ENCODE measurements around the gene NFE2L2.
"Not testable (repeated sequence)": the region's sequence is repeated elsewhere in the genome, so short reads cannot be mapped to it uniquely, and the experiment has no call there.

Gene NFE2L2

GRCh38 chr2:177268187-177268871 is 3.8 kb upstream of the NFE2L2 start:
- TF ChIP-seq CTCF (IDR thresholded peaks at IDR 0.05; ENCODE audit: low read length), result no peak
- no peak for TF ChIP-seq EZH2 (IDR thresholded peaks at IDR 0.05; ENCODE audit: borderline replicate concordance, low read length)

GRCh38 chr2:177266955-177267354 is 2.4 kb upstream of the NFE2L2 start:
- H3K9me3 ChIP-seq (ENCODE audit: low read length); H2AFZ ChIP-seq (ENCODE audit: low read length); H3K9ac ChIP-seq (ENCODE audit: low read length); H4K20me1 ChIP-seq (ENCODE audit: insufficient read depth, low read length); H3K9me2 ChIP-seq (ENCODE audit: low read depth, low read length); H3K4me2 ChIP-seq (ENCODE audit: low read length); H3F3A ChIP-seq (ENCODE audit: insufficient read depth, low read length); H3K27me3 ChIP-seq (ENCODE audit: insufficient read depth, low read length); H3K4me3 ChIP-seq (ENCODE audit: low read depth, low read length, poor library complexity, severe bottlenecking); H3K36me3 ChIP-seq (ENCODE audit: insufficient read depth, low read length): not testable (repeated sequence)
- H3K4me1 ChIP-seq (ENCODE audit: insufficient read depth, low read length, severe bottlenecking), result peaks cover 28% of the 10 kb centered on the region
- peaks cover 15% of the 10 kb centered on the region for H3K79me2 ChIP-seq (ENCODE audit: insufficient read depth, low read length)
- H3K27ac ChIP-seq (ENCODE audit: low read depth, low read length, poor library complexity, severe bottlenecking), result peak overlapping the region; percentile 96

More at GRCh38 chr2:177268187-177268871, 3.8 kb upstream of the NFE2L2 start:
- no peak overlapping the region for H2AFZ ChIP-seq (ENCODE audit: low read length)
- no peaks in the 10 kb centered on the region for H3K36me3 ChIP-seq (ENCODE audit: insufficient read depth, low read length)
- H3K4me1 ChIP-seq (ENCODE audit: insufficient read depth, low read length, severe bottlenecking), result peaks cover 35% of the 10 kb centered on the region
- H3K27ac ChIP-seq (ENCODE audit: low read depth, low read length, poor library complexity, severe bottlenecking), result no peak overlapping the region
- peaks cover under 1% of the 10 kb centered on the region; the same call in 1 of the 2 replicates for H3K79me2 ChIP-seq (ENCODE audit: insufficient read depth, low read length)
- no peak overlapping the region for H3K4me3 ChIP-seq (ENCODE audit: low read depth, low read length, poor library complexity, severe bottlenecking)
- no peak overlapping the region for H3K4me2 ChIP-seq (ENCODE audit: low read length)
- no peaks in the 10 kb centered on the region for H3K9me2 ChIP-seq (ENCODE audit: low read depth, low read length)
- no peak overlapping the region for H3K9ac ChIP-seq (ENCODE audit: low read length)
- no peaks in the 10 kb centered on the region for H3K9me3 ChIP-seq (ENCODE audit: low read length)
- no peaks in the 10 kb centered on the region for H3K27me3 ChIP-seq (ENCODE audit: insufficient read depth, low read length)
- no peaks in the 10 kb centered on the region for H3F3A ChIP-seq (ENCODE audit: insufficient read depth, low read length)
- no peaks in the 10 kb centered on the region for H4K20me1 ChIP-seq (ENCODE audit: insufficient read depth, low read length)

- Histone ChIP-seq H3K9me2 (ENCODE audit: low read depth, low read length) (no peaks in the 10 kb centered on the region), H3K9ac (ENCODE audit: low read length) (peak overlapping the region; percentile 98), H3K4me3 (ENCODE audit: low read depth, low read length, poor library complexity, severe bottlenecking) (peak overlapping the region; percentile 83), H3K4me1 (ENCODE audit: insufficient read depth, low read length, severe bottlenecking) (peaks cover 34% of the 10 kb centered on the region), H3K9me3 (ENCODE audit: low read length) (no peaks in the 10 kb centered on the region), H4K20me1 (ENCODE audit: insufficient read depth, low read length) (no peaks in the 10 kb centered on the region), H3K27me3 (ENCODE audit: insufficient read depth, low read length) (no peaks in the 10 kb centered on the region), H3K79me2 (ENCODE audit: insufficient read depth, low read length) (peaks cover 23% of the 10 kb centered on the region), H3K27ac (ENCODE audit: low read depth, low read length, poor library complexity, severe bottlenecking) (peak overlapping the region; percentile 96), H3K4me2 (ENCODE audit: low read length) (peak overlapping the region; percentile 90), H3K36me3 (ENCODE audit: insufficient read depth, low read length) (peaks cover 7% of the 10 kb centered on the region; the same call in 1 of the 2 replicates), H3F3A (ENCODE audit: insufficient read depth, low read length) (no peaks in the 10 kb centered on the region), H2AFZ (ENCODE audit: low read length) (no peak overlapping the region)
- no peak for TF ChIP-seq CTCF (IDR thresholded peaks at IDR 0.05; ENCODE audit: low read length)
- TF ChIP-seq EZH2 (IDR thresholded peaks at IDR 0.05; ENCODE audit: borderline replicate concordance, low read length), result no peak
Observed at GRCh38 chr2:177265824-177266817, 1.6 kb upstream of the NFE2L2 start.

Data from OCI-LY1 (cell line).